Activated CD8-positive, alpha-beta T cell treated with anti-CD3 and anti-CD28 coated beads for 36 hours (primary cell): ENCODE data around the gene RSAD1. TPM values are rescaled to one million over a fixed set of nuclear protein-coding genes. Genes with fewer than 3 reads are reported as not detected.

ENCODE experiments used
- ATAC-seq: fragments of 200-7000 bp; cut with Tn5 transposase; one replicate; pipeline ENCODE4 v1.10.0; 2021; ENCODE audit warnings: mild to moderate bottlenecking, moderate library complexity
- CTCF ChIA-PET: fragments of 350-600 bp; sonication (Branson Sonifier 250); formaldehyde crosslinking; loops from one replicate; lab custom pipeline; 2021; ENCODE audit warnings: antibody characterized with exemption; lab: Charles Lee
- POLR2A ChIA-PET: fragments of 350-600 bp; sonication (Branson Sonifier 250); formaldehyde crosslinking; loops from one replicate; lab custom pipeline; 2021; ENCODE audit warnings: antibody characterized with exemption; lab: Charles Lee
- DNase-seq: peaks from one replicate; pipeline ENCODE4 v3.0.0-alpha.2; 2020
- H3K27ac Mint-ChIP-seq: one replicate; pipeline ENCODE4 v1.8.0; 2021; ENCODE audit warnings: mild to moderate bottlenecking, mixed read lengths
- H3K27me3 Mint-ChIP-seq: one replicate; pipeline ENCODE4 v1.8.0; 2021; ENCODE audit warnings: mixed read lengths
- H3K36me3 Mint-ChIP-seq: one replicate; pipeline ENCODE4 v1.8.0; 2021; ENCODE audit warnings: low read depth, mixed read lengths
- H3K4me1 Mint-ChIP-seq: one replicate; pipeline ENCODE4 v1.8.0; 2021; ENCODE audit warnings: low read depth, mixed read lengths
- H3K4me3 Mint-ChIP-seq: one replicate; pipeline ENCODE4 v1.8.0; 2021; ENCODE audit warnings: mild to moderate bottlenecking, moderate library complexity, mixed read lengths
- H3K9me3 Mint-ChIP-seq: one replicate; pipeline ENCODE4 v1.8.0; 2021; ENCODE audit warnings: mixed read lengths
- CTCF ChIP-seq: fragments of 200-600 bp; IDR thresholded peaks from one replicate; pipeline ENCODE4 v1.8.0; 2022; ENCODE audit warnings: antibody characterized with exemption, mild to moderate bottlenecking
- intact Hi-C: fragments of 100-400 bp; cut with micrococcal nuclease; formaldehyde crosslinking; loops from one replicate; pipeline ENCODE4 v1.10.0; 2022
- total RNA-seq, 2 experiments: library from RNA; stranded (reverse); gene quantifications; one replicate each; pipeline ENCODE4 v1.2.3, GENCODE V29; 2021

RSAD1 gene
- total RNA-seq, 2 experiments from 2014 or later, result 39.2 to 40.7 TPM

DNA sequence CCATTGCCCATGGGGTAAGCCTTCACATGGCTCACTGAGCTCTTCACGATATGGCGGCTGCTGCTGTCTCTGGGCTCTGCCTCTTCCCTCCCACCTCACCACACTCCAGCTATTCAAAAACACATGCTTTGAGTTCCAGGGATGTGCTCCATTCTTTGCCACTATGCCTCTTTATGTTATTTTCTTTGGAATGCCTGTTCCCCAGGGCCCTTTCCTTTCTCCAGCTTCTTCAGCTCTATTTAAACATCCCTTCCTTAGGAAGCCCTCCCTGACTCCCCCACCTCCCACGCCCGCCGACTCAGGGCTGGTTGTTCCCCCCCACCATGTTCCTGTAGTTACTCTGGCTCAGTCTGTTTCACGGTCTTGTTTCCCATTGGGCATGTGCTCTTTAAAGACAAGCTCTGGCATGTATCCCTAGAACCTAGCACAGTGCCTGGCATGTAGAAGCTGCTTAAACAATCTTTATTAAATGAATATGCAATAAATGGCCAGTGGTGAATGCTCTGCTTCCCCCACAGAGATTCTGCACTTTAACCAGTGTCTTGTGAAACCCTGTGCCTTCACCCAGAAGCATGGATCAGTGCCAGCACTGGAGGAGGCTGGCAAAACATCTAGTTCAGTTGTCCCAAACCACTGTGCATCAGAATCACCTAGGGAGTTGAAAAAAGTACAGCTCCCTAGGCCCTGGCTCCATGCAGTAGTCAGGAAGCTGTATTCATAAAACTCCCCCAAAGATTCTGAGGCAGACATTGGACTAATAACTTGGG lies 36.5 kb downstream of the RSAD1 start:
- H3K36me3 Mint-ChIP-seq, result no peaks in the 10 kb centered on the region
- ChIA-PET POLR2A (interaction anchor here (1.2 kb wide), 1 partner anchor 32 kb away, joined by 3 read pairs; no protein-coding TSS in a partner anchor), CTCF (interaction anchor here (0.7 to 2.0 kb wide), 6 partner anchors 11 to 153 kb away, joined by 3 to 7 read pairs (median 3); no protein-coding TSS in a partner anchor)
- H3K4me3 Mint-ChIP-seq, result no peak overlapping the region
- H3K27me3 Mint-ChIP-seq, result no peaks in the 10 kb centered on the region
- no peak for TF ChIP-seq CTCF
- peaks cover 19% of the 10 kb centered on the region for H3K4me1 Mint-ChIP-seq
- intact Hi-C loops, result no loop called here
- H3K9me3 Mint-ChIP-seq, result no peaks in the 10 kb centered on the region
- ATAC-seq (no peak), DNase-seq (no peak)
- no peak overlapping the region for H3K27ac Mint-ChIP-seq

- no peak for TF ChIP-seq CTCF
Measured at GRCh38 chr17:50517011-50517410, 38.4 kb downstream of the RSAD1 start.

DNA sequence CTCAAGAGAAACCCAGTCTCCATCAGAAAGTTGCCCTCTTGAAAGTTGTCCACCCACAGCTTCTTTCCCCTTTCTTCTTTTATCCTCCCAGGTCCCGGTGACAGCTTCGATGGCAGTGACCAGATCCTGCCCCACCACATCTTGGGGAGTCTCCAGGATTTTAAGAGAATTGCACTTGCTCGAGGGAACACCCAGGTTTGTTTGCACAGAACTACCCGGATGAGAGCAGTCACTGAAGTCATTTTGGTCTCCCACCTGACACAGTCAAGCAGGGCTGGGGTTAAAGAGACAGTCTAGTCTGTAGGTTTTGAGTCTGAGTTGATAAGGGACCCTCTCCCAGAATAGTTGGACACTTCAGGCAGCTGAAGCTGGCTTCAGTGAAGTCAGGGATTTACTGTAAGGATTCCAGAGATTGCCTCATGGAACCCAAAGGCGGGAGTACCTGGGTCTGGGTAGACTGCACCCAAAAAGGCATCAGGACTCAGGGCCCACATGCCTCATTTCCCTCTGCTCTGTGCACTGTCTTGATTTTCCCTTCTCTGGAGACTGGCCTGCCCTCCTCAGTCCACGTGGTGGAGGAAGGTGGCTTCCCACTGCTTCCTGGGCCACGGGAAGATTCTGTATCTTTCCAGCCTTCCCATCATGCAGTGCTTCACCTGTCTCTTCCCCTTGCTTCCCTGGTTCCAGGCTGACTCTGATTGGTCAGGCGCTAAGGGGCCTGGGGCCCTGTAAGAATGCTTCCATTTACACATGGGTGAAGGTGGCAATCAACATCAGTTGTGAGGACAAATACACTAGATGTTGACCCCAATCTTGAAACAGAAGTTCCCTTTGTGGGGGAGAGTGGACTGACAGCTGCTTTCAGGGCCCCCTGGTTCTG lies 39.1 kb downstream of the RSAD1 start:
- no peak for ATAC-seq
- Mint-ChIP-seq H3K36me3 (no peaks in the 10 kb centered on the region), H3K27ac (no peak overlapping the region), H3K27me3 (no peaks in the 10 kb centered on the region), H3K9me3 (no peaks in the 10 kb centered on the region), H3K4me1 (no peaks in the 10 kb centered on the region), H3K4me3 (no peak overlapping the region)
- no peak for DNase-seq
- no peak for TF ChIP-seq CTCF
- CTCF ChIA-PET, result interaction anchor here (1.6 kb wide), 1 partner anchor 24 kb away, joined by 3 read pairs; no protein-coding TSS in a partner anchor
- intact Hi-C loops, result no loop called here
- POLR2A ChIA-PET, result interaction anchor here (0.6 to 1.6 kb wide), 2 partner anchors 15 to 34 kb away, joined by 3 read pairs; no protein-coding TSS in a partner anchor

More at GRCh38 chr17:50517011-50517410, 38.4 kb downstream of the RSAD1 start:
- intact Hi-C loops, result no loop called here
- ChIA-PET POLR2A (interaction anchor here (0.6 to 1.6 kb wide), 2 partner anchors 14 to 33 kb away, joined by 3 read pairs; no protein-coding TSS in a partner anchor), CTCF (interaction anchor here (1.2 to 2.0 kb wide), 3 partner anchors 13 to 34 kb away, joined by 3 to 4 read pairs (median 3); no protein-coding TSS in a partner anchor)
- ATAC-seq (no peak), DNase-seq (no peak)
- Mint-ChIP-seq H3K4me3 (no peak overlapping the region), H3K36me3 (no peaks in the 10 kb centered on the region), H3K4me1 (peaks cover 3% of the 10 kb centered on the region), H3K27ac (no peak overlapping the region), H3K9me3 (no peaks in the 10 kb centered on the region), H3K27me3 (no peaks in the 10 kb centered on the region)

DNA sequence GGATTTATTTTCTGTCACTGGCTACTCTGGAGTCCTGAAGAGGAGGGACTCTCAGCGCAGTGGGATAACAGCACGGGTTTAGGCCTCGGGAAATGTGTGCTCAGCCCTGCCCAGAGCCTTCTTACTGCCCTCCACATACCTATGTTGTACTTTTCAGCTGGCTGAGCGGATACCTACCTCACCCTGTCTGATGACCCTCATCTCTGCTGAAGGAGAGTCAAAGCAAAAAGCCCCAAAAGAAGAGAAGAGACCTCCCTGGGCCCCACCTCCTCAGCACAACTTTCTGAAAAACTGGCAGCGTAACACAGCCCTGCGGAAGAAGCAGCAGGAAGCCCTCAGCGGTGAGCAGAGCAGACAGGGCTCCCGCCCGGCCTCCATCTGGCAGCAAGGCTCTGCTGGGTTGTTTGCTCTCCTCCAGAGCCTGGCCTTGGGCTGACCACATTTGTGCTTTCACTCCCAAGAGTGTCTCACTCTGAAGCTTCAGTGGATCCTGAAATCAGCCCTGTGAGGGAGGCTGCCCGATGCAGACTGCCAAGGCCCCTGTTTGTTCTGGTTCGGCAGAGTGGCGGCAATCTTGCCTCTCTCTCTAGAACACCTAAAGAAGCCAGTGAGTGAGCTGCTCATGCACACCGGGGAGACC lies 39.8 kb downstream of the RSAD1 start:
- CTCF ChIA-PET, result no interaction called here
- no peaks in the 10 kb centered on the region for H3K4me1 Mint-ChIP-seq
- no peaks in the 10 kb centered on the region for H3K9me3 Mint-ChIP-seq
- H3K4me3 Mint-ChIP-seq, result no peak overlapping the region
- POLR2A ChIA-PET, result interaction anchor here (1.6 kb wide), 1 partner anchor 16 kb away, joined by 3 read pairs; no protein-coding TSS in a partner anchor
- no peaks in the 10 kb centered on the region for H3K36me3 Mint-ChIP-seq
- H3K27ac Mint-ChIP-seq, result no peak overlapping the region
- TF ChIP-seq CTCF, result no peak
- no peak for ATAC-seq
- H3K27me3 Mint-ChIP-seq, result no peaks in the 10 kb centered on the region
- intact Hi-C loops, result no loop called here
- DNase-seq, result no peak
